H9 (cell line): Measurements from ENCODE around the gene ZFYVE19. TPM values are rescaled to one million over a fixed set of nuclear protein-coding genes. Genes with fewer than 3 reads are reported as not detected.

Experiments used
- DNase-seq: peaks from one replicate; pipeline ENCODE4 v3.0.0-alpha.2; 2017
- H2AFZ ChIP-seq: one replicate; pipeline ENCODE4 v1.6.1; 2013; ENCODE audit warnings: mild to moderate bottlenecking, low read length, control low read depth, moderate library complexity
- H2AK5ac ChIP-seq: 2 replicates; pipeline ENCODE4 v1.6.1; 2013; ENCODE audit warnings: low read length, control low read depth, mixed read lengths; ENCODE audit not compliant: insufficient read length
- H2BK120ac ChIP-seq: one replicate; pipeline ENCODE4 v1.6.1; 2013; ENCODE audit warnings: low read depth, mild to moderate bottlenecking, low read length, control low read depth, inconsistent platforms; ENCODE audit not compliant: poor library complexity, severe bottlenecking
- H2BK12ac ChIP-seq: 2 replicates; pipeline ENCODE4 v1.6.1; 2013; ENCODE audit warnings: low read length, control low read depth, mixed read lengths, low read depth; ENCODE audit not compliant: insufficient read length
- H2BK15ac ChIP-seq: 2 replicates; pipeline ENCODE4 v1.6.1; 2013; ENCODE audit warnings: low read depth, low read length, control low read depth
- H2BK20ac ChIP-seq: one replicate; pipeline ENCODE4 v1.6.1; 2013; ENCODE audit warnings: low read depth, mild to moderate bottlenecking, low read length, control low read depth, inconsistent platforms; ENCODE audit not compliant: poor library complexity, severe bottlenecking
- H2BK5ac ChIP-seq: 2 replicates; pipeline ENCODE4 v1.6.1; 2013; ENCODE audit warnings: low read length, control low read depth, mixed read lengths; ENCODE audit not compliant: insufficient read length
- H3K14ac ChIP-seq: 2 replicates; pipeline ENCODE4 v1.6.1; 2013; ENCODE audit warnings: low read length, control low read depth; ENCODE audit not compliant: insufficient read depth
- H3K18ac ChIP-seq: 2 replicates; pipeline ENCODE4 v1.6.1; 2013; ENCODE audit warnings: low read depth, mild to moderate bottlenecking, mixed read lengths, low read length, control low read depth; ENCODE audit not compliant: insufficient read length
- H3K23ac ChIP-seq: 2 replicates; pipeline ENCODE4 v1.6.1; 2013; ENCODE audit warnings: low read length, control low read depth, mixed read lengths, low read depth; ENCODE audit not compliant: insufficient read length
- H3K23me2 ChIP-seq: 2 replicates; pipeline ENCODE4 v1.6.1; 2013; ENCODE audit warnings: low read depth, mild to moderate bottlenecking, mixed read lengths, low read length, control low read depth; ENCODE audit not compliant: insufficient read length, poor library complexity, severe bottlenecking
- H3K27ac ChIP-seq: 2 replicates; pipeline ENCODE4 v1.5.1; 2013; ENCODE audit warnings: low read length, control low read depth, mixed read lengths, low read depth; ENCODE audit not compliant: insufficient read length
- H3K27me3 ChIP-seq: 2 replicates; pipeline ENCODE4 v1.6.1; 2013; ENCODE audit warnings: low read length, control low read depth, inconsistent platforms; ENCODE audit not compliant: insufficient read depth
- H3K4ac ChIP-seq: 2 replicates; pipeline ENCODE4 v1.6.1; 2013; ENCODE audit warnings: low read depth, mild to moderate bottlenecking, control low read depth, inconsistent platforms, low read length, moderate library complexity
- H3K4me1 ChIP-seq: 2 replicates; pipeline ENCODE4 v1.6.1; 2013; ENCODE audit warnings: low read length, control low read depth, inconsistent platforms; ENCODE audit not compliant: insufficient read depth
- H3K4me2 ChIP-seq: 2 replicates; pipeline ENCODE4 v1.6.1; 2013; ENCODE audit warnings: low read length, control low read depth, mixed read lengths; ENCODE audit not compliant: insufficient read length, insufficient read depth
- H3K56ac ChIP-seq: 2 replicates; pipeline ENCODE4 v1.6.1; 2013; ENCODE audit warnings: low read depth, mild to moderate bottlenecking, mixed read lengths, low read length, control low read depth; ENCODE audit not compliant: insufficient read length
- H3K79me1 ChIP-seq: 2 replicates; pipeline ENCODE4 v1.6.1; 2013; ENCODE audit warnings: low read depth, mild to moderate bottlenecking, moderate library complexity, low read length, control low read depth, inconsistent platforms; ENCODE audit not compliant: insufficient read depth, poor library complexity, severe bottlenecking
- H3K79me2 ChIP-seq: 2 replicates; pipeline ENCODE4 v1.6.1; 2013; ENCODE audit warnings: low read length, control low read depth, inconsistent platforms; ENCODE audit not compliant: insufficient read depth
- H3K9ac ChIP-seq: 2 replicates; pipeline ENCODE4 v1.6.1; 2013; ENCODE audit warnings: low read length, control low read depth, mixed read lengths; ENCODE audit not compliant: insufficient read length; ENCODE audit errors: extremely low read depth
- H3K9me3 ChIP-seq: one replicate; pipeline ENCODE4 v1.6.1; 2013; ENCODE audit warnings: low read depth, low read length, inconsistent platforms; ENCODE audit not compliant: control insufficient read depth
- H3T11ph ChIP-seq: one replicate; pipeline ENCODE4 v1.6.1; 2013; ENCODE audit warnings: mild to moderate bottlenecking, low read length, control low read depth, inconsistent platforms
- H4K20me1 ChIP-seq: one replicate; pipeline ENCODE4 v1.6.1; 2013; ENCODE audit not compliant: control insufficient read depth, insufficient read length, insufficient read depth
- H4K5ac ChIP-seq: 2 replicates; pipeline ENCODE4 v1.6.1; 2013; ENCODE audit warnings: low read depth, mild to moderate bottlenecking, mixed read lengths, low read length, control low read depth; ENCODE audit not compliant: insufficient read length
- H4K8ac ChIP-seq: replicated peaks from 2 replicates; pipeline ENCODE4 v1.6.1; 2013; ENCODE audit warnings: low read length, control low read depth, mixed read lengths, low read depth; ENCODE audit not compliant: insufficient read length
- H4K91ac ChIP-seq: 2 replicates; pipeline ENCODE4 v1.6.1; 2013; ENCODE audit warnings: low read depth, mild to moderate bottlenecking, moderate library complexity, mixed read lengths, low read length, control low read depth; ENCODE audit not compliant: insufficient read length
- H3K27ac Mint-ChIP-seq, 3 experiments: 2 replicates in 2 of 3; 3 replicates in 1 of 3; pipeline ENCODE4 v1.8.0; 2020 to 2021; ENCODE audit warnings: mixed read lengths in 3 of 3, mild to moderate bottlenecking in 1 of 3, moderate library complexity in 1 of 3
- H3K27me3 Mint-ChIP-seq: 2 replicates; pipeline ENCODE4 v1.8.0; 2021; ENCODE audit warnings: low read depth, mild to moderate bottlenecking, moderate library complexity, mixed read lengths
- H3K36me3 Mint-ChIP-seq, 3 experiments: 2 replicates in 2 of 3; 3 replicates in 1 of 3; pipeline ENCODE4 v1.8.0; 2020 to 2021; ENCODE audit warnings: low read depth in 3 of 3, mixed read lengths in 3 of 3; ENCODE audit not compliant: insufficient read depth in 1 of 3
- H3K4me1 Mint-ChIP-seq, 2 experiments: 2 replicates each; pipeline ENCODE4 v1.8.0; 2020; ENCODE audit warnings: mixed read lengths in 2 of 2
- H3K4me3 Mint-ChIP-seq, 2 experiments: 2 replicates in 1 of 2; 3 replicates in 1 of 2; pipeline ENCODE4 v1.8.0; 2020 to 2021; ENCODE audit warnings: mild to moderate bottlenecking in 2 of 2, mixed read lengths in 2 of 2, moderate library complexity in 1 of 2
- H3K9me3 Mint-ChIP-seq, 2 experiments: 2 replicates in 1 of 2; 3 replicates in 1 of 2; pipeline ENCODE4 v1.8.0; 2020; ENCODE audit warnings: mild to moderate bottlenecking in 2 of 2, mixed read lengths in 2 of 2, moderate library complexity in 1 of 2
- CTCF ChIP-seq: fragments of 200-600 bp; sonication (generic); conservative IDR thresholded peaks from 3 replicates; pipeline ENCODE4 v1.8.0; 2021; ENCODE audit warnings: antibody characterized with exemption, mild to moderate bottlenecking
- WGBS: extraction: QIAGEN DNeasy Blood & Tissue Kit; methylation state at CpG from one replicate; pipeline ENCODE4 v1.1.7; 2013; ENCODE audit warnings: missing lambda C conversion rate, low lambda C conversion rate, mixed read lengths; ENCODE audit not compliant: insufficient read length; ENCODE audit errors: extremely low coverage; 5-methylcytosine and 5-hydroxymethylcytosine counted together
- total RNA-seq: library from RNA; stranded (reverse); gene quantifications from 2 replicates; pipeline ENCODE4 v1.2.1, GENCODE V29; 2021

The ZFYVE19 gene
- total RNA-seq, 1 experiment from 2014 or later, result 11.3 TPM

GRCh38 chr15:40838756-40839155, 31.9 kb downstream of the ZFYVE19 start:
- H3K9me3 ChIP-seq, result no peaks in the 10 kb centered on the region
- Mint-ChIP-seq H3K4me1 (peaks cover 6 to 7% of the 10 kb centered on the region in 2 experiments; a peak in 3 of 4 replicates), H3K36me3 (no peaks in the 10 kb centered on the region), H3K27me3 (peaks cover 4% of the 10 kb centered on the region), H3K27ac (peak overlapping the region in 1 of 3 experiments; percentile 80; a peak in 1 of 7 replicates), H3K9me3 (no peaks in the 10 kb centered on the region), H3K4me3 (no peak overlapping the region)
- no peak overlapping the region for H4K5ac ChIP-seq
- H3K14ac ChIP-seq, result no peak overlapping the region
- H3K27ac ChIP-seq, result no peak overlapping the region
- TF ChIP-seq CTCF, result no peak
- no peak overlapping the region for H3K23ac ChIP-seq
- no peaks in the 10 kb centered on the region for H3K79me1 ChIP-seq
- H3K56ac ChIP-seq, result no peak overlapping the region
- no peak for DNase-seq
- no peak overlapping the region for H4K91ac ChIP-seq
- no peak overlapping the region for H2AK5ac ChIP-seq
- peaks cover 3% of the 10 kb centered on the region for H3K4me1 ChIP-seq
- WGBS, result no CpG with 5 or more reads among the region's 5 CpGs
- no peak overlapping the region for H3K9ac ChIP-seq
- no peaks in the 10 kb centered on the region for H4K20me1 ChIP-seq
- H3K4ac ChIP-seq, result no peak overlapping the region
- H3T11ph ChIP-seq, result no peak overlapping the region
- H3K79me2 ChIP-seq, result no peaks in the 10 kb centered on the region
- H2AFZ ChIP-seq, result no peak overlapping the region
- H2BK15ac ChIP-seq, result no peak overlapping the region
- H3K18ac ChIP-seq, result no peak overlapping the region
- H2BK120ac ChIP-seq, result no peak overlapping the region
- no peaks in the 10 kb centered on the region for H3K27me3 ChIP-seq
- no peak overlapping the region for H3K4me2 ChIP-seq
- H4K8ac ChIP-seq, result no peak overlapping the region
- H2BK12ac ChIP-seq, result no peak overlapping the region
- H2BK20ac ChIP-seq, result no peak overlapping the region
- no peak overlapping the region for H2BK5ac ChIP-seq
- peaks cover 5% of the 10 kb centered on the region for H3K23me2 ChIP-seq
